Stimulated activated CD4-positive, alpha-beta T cell treated with anti-CD3 and anti-CD28 coated beads, Interleukin-4, amount 100 ng/mL, for 24 hours (primary cell): ENCODE measurements around the gene CREB3.

Experiments used
- DNase-seq: peaks from one replicate; pipeline ENCODE4 v3.0.0-alpha.2; 2020

Gene CREB3

GRCh38 chr9:35749515-35750255 is 17.2 kb downstream of the CREB3 start:
- DNase-seq: peak; percentile 45

DNA sequence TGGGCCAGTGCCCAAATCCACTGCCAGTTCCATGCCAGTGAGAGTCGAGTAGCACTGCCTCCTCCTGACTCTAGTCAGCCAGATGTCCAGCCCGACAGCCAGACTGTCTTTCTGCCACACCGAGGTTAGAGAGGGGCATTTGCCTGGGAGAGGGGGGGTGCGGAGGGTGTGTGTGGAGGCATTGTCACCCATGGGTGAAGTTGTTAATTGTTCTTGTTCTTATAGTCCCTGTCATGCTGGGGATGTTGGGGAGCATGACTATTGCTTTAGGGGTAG is 17.7 kb downstream of the CREB3 start:
- no peak for DNase-seq

DNA sequence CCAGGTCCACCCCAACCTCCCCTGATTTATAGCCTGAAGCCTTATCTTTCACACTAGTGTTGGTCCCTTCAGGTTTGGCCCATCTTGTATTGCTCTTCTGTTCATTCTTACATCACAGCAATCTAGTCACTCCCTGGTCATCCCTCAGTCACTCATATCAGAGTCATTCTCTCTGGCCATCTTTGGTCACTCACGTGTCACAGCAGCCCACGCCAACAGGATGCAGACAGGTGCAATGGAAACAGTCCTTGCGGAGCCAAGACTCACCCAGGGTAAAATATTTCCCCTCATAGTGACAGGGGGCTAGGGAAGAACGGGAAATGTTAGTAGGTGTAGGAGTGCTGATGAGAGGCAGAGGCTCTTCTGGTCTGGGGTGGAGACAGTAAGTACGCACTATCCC is 21.0 kb downstream of the CREB3 start:
- DNase-seq: no peak

GRCh38 chr9:35754264-35754663 is 21.8 kb downstream of the CREB3 start, which contains the start of gene MSMP:
TSS of gene MSMP (minus strand) at chr9:35754276. CDS start at chr9:35754129, 147 bp downstream.
- DNase-seq: no peak

DNA sequence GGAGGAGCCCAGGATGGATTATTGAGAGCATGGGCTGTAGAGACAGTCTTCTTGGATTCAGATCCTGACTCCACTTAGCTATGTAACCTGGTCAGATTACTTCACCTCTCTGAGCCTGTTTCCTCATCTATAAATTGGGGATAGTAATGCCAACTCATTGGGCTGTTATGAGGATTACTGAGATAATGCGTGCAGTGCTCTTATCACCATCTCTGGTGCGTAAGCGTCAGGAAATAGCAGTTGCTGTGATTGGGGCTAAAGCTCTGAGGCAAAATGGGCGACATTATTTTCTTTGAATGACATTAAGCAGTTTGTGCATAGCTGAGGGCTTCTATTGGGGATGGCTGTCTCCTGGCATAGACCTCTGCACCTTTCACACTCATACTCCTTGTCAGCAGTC is 22.6 kb downstream of the CREB3 start:
- DNase-seq: no peak

DNA sequence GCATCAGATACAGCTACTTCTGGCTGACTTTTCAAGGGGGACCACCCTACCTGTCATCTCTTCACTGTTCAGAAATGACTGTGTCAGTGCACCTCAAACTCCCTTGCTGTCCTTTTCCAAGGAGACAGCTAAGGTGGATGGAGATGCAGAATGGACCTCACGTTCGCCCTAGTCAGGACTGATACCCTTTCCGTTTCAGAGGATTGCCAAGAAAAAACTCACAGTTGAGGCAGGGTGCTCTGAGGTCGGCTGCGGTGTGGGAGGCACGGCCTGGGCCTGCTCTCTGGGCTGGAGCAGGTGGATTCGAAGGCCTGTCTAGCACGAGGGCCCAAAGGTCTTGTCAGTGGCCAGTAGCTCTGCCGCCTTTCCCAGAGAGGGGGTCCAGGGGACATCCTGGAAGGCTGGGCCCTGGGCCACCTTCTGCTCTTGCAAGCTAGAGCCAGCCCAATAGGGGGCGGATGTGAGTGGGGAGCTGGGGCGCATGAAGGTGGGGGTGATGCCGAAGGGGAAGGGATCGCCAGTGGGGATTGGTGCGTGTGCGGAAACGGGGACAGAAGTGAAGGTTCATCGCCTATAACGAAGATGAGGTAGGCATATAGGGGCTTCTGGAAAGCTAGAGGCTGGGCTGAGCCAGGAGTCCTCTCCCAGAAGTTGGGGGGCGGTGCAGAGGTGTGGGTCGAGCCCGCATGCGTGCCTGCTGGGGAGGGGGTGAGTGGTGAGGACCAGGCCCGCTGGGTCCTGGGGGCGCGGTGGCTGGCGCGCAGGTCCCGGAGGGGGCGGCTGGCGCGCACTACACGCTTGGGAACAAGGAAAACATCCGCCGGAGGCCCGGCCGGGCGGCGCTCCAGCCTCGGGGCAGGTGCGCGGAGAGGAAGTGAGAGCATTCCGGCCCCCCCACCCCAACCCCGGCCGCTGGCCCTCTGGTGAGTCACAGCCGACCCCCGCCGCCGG is 24.1 kb downstream of the CREB3 start:
- peak; percentile 82 for DNase-seq

- DNase-seq: peak; percentile 17
Measured at GRCh38 chr9:35757226-35757891, 24.9 kb downstream of the CREB3 start.

DNA sequence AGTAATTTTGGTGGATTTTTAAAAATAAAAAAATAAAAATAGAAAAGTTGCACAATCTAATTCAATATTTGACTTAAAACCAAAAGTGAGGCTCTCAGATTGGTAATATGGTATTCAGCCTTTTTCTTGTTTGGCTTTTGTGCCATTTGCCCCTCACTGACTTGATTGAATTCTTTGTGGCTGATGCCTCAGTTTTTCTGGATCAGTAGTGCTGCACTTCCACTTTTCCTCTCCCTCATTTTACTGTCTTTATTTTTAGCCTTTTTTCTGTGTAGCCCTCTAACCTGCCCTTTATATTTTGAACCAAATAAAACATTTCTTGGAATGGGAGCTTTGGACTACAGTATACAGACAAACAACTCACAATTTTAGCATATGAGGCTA is 25.4 kb downstream of the CREB3 start:
- DNase-seq: no peak

GRCh38 chr9:35758475-35759050 is 26.1 kb downstream of the CREB3 start:
- no peak for DNase-seq

- no peak for DNase-seq
Measured at GRCh38 chr9:35759795-35760194, 27.3 kb downstream of the CREB3 start.

DNA sequence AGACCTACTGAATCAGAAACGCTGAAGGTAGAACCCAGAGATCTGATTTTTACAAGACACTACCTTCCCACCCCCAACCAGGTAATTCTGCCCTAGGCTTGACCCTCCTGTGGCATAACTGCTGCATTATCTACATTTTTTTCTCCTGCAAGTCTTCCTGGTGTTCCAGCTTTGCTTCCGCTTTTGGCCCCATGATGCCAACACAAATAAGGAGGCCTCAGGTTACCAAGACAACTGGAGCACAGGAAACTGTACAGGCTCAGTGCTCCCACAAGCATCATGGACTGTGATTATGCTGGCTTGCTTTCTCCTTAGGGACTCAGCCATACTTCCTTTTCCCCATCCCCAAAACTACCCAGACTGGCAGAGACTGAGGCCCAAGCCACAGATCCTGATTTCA is 28.2 kb downstream of the CREB3 start:
- no peak for DNase-seq

GRCh38 chr9:35763181-35763580 is 30.7 kb downstream of the CREB3 start:
- DNase-seq: no peak

DNA sequence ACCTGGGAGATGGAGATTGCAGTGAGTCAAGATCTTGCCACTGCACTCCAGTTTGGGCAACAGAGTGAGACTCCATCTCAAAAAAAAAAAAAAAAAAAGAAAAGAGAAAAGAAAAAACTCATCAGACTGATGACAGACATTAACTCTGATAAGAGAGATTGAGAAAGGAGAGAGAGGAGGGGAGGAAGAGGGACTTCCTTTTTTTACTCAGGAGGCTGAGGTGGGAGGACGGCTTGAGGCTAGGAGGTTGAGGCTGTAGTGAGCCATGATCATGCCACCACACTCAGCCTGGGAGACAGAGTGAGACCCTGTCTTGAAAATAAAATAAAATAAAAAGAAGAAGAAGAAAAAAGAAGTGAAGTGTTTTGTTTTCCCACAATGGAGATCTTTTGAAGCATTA is 31.3 kb downstream of the CREB3 start:
- DNase-seq: no peak

DNA sequence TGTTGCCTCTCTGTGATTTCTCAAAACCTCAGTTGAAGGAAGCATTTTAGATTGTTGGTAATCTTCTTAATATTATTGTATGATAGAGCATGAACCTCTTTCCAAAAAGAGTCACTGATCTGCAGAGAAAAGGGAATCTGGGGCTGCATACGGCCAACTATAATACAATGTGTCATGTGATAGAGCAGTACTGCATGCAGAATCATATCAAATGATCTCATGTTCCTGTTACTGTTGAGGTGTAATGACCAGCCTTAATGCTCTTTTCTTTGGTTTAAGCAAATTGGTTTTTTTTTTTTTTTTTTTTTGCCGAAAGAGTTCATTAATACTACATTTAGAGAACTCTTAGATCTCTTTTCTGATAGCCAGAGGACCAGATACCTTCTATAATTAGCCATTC is 34.5 kb downstream of the CREB3 start:
- no peak for DNase-seq

GRCh38 chr9:35767458-35767857 is 35.0 kb downstream of the CREB3 start:
- no peak for DNase-seq

- DNase-seq: no peak
Measured at GRCh38 chr9:35769763-35770162, 37.3 kb downstream of the CREB3 start.

DNA sequence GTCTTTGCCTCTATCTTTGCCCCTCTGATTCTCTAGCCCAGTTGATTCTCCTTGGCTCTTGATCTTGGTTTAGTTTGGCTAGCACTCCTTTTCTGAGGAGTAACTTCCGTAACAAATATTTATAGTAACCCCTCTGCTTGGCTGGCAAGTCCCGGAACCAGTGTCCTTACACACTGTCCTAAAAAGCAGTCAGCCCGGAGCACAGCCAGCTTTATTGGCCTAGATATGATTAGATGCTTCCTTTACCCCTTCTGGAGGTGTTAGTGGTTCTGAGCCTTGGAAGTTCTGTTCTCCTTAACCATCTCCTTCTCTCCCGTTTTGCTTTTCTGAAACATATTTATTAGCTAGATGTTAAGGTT is 38.6 kb downstream of the CREB3 start:
- DNase-seq: no peak

GRCh38 chr9:35771534-35771933 is 39.1 kb downstream of the CREB3 start:
- no peak for DNase-seq

GRCh38 chr9:35771943-35772342 is 39.5 kb downstream of the CREB3 start:
- no peak for DNase-seq

DNA sequence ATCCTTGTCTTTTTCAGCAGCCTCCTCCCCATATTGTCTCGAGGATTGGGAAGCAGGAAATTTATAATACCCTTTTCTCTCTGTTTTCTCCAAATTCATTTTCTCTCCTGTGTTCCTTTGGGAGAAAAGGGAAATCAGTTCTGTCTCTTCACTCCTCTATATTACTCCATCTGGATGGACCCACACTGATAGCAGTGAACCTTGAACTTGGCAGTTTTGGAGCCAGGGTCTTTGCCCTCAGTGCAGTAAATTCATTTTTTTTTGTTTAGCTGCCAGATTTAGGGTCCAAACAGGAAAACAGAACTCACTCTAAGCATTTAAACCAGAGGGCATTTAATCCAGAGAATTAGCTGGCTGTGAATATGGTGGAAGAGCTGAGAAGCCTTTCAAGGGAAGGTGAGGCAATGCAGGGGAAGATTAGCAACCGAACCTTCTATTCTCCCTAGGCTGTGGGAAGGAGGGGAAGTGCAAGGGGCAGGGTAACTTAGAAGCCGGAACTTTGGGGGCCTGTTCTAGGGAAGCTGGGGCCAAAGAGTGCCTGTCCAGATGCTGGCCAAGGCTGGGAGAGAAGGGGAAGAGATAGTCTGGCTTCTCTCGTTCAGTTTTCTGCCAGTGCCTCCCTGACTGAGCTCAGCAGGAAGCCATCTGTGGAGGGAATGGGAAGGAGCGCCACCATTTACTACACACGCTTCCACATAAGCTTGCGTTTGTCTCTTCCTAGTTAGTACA is 42.6 kb downstream of the CREB3 start:
- no peak for DNase-seq

- DNase-seq: no peak
Measured at GRCh38 chr9:35776018-35776417, 43.6 kb downstream of the CREB3 start.

GRCh38 chr9:35778496-35778895 is 46.0 kb downstream of the CREB3 start:
- no peak for DNase-seq

DNA sequence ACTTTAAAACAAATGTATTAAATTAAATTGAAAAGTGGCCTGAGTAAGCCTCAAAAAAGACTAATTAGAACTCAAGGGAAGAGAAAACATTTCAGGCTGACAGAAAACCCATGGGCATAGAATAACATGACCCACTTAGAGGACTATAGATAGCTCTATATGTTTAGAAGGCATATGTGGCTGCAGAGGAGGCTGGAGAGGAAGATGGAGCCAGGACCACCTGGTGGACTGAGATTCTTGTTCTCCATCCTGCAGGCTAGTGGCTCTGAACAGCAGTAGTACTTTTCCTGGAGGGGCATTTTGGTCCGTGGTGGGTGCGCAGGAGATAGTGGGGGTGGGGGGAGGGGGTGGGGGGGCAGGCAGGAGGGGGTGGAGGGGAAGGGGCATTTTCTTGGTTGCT is 48.6 kb downstream of the CREB3 start:
- no peak for DNase-seq
